Stomach (tissue), 4 donors: Measurements from ENCODE around the gene MTX1.
"Not testable (repeated sequence)": the region's sequence is repeated elsewhere in the genome, so short reads cannot be mapped to it uniquely, and the experiment has no call there.

ENCODE experiments used
- CTCF ChIP-seq, 7 experiments: fragments of 450-650 bp in 4 of 7; fragments of 200-600 bp in 3 of 7; sonication (generic) in 3 of 7; IDR thresholded peaks; one replicate each; pipeline ENCODE4 v1.5.1; 2016 to 2019; ENCODE audit warnings: antibody characterized with exemption in 7 of 7, control low read depth in 2 of 7, mild to moderate bottlenecking in 1 of 7
- EP300 ChIP-seq: sonication (generic); formaldehyde crosslinking; IDR thresholded peaks from one replicate; pipeline ENCODE4 v1.6.1; 2017; ENCODE audit warnings: antibody characterized with exemption
- POLR2A ChIP-seq, 4 donors: fragments of 450-650 bp; IDR thresholded peaks; one replicate each; pipeline ENCODE4 v1.6.1; 2016; ENCODE audit warnings: antibody characterized with exemption in 4 of 4, control low read depth in 2 of 4, mild to moderate bottlenecking in 1 of 4, moderate library complexity in 1 of 4
- POLR2AphosphoS5 ChIP-seq, 3 donors: sonication (generic); formaldehyde crosslinking; IDR thresholded peaks; one replicate each; pipeline ENCODE4 v1.6.1; 2016; ENCODE audit warnings: antibody characterized with exemption in 3 of 3

DNA sequence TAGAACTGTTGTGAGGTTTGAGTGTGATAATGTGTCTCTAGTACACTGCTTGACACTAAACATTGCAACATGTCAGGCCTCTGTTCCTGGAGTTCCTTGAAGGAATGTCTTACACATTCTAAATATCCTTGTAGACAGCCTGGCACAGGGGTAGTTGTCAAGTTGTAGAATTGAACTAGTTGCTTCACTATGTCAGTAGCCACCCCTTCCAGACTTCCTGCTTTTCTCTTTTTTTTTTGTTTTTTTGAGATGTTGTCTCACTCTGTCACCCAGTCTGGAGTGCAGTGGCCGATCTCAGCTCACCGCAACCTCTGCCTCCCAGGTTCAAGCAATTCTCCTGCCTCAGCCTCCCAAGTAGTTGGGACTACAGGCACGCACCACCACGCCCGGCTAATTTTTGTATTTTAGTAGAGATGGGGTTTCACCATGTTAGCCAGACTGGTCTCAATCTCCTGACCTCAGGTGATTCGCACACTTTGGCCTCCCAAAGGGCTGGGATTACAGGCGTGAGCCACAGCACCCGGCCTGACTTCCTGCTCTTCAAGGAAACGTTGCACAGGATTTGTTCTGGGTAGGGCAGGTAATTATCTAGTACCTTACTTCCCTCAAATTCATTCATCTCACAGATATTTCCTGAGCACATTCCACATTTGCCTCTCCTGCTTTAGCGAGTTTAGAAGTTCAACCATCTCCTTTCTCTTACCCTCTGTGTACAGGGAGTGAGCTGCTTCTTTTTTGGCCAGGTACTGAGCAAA, 11.9 kb downstream of the MTX1 start:
- TF ChIP-seq POLR2A (IDR thresholded peaks at IDR 0.05); CTCF (IDR thresholded peaks at IDR 0.05); POLR2AphosphoS5 (IDR thresholded peaks at IDR 0.05); EP300: not testable (repeated sequence)
